HepG2 (cell line): Measurements from ENCODE around the gene OTOG. TPM values are rescaled to one million over a fixed set of nuclear protein-coding genes. Genes with fewer than 3 reads are reported as not detected.

ENCODE experiments used
- ATAC-seq: fragments of 200-7000 bp; cut with Tn5 transposase; 3 replicates; pipeline ENCODE4 v1.9.1; 2020; ENCODE audit warnings: mild to moderate bottlenecking, moderate library complexity
- BruUV-seq: library from RNA; stranded (reverse); fragments of 400-500 nt; replicated peaks from 2 replicates; lab custom pipeline; 2021; lab: Mats Ljungman, UMichigan
- CTCF ChIA-PET: fragments of 300-600 bp; formaldehyde crosslinking; extraction: SDS; loops from one replicate; lab custom pipeline; 2021; ENCODE audit warnings: low total read pairs, inconsistent platforms, low intra/inter-chr PET ratio; lab: Yijun Ruan, JAX
- POLR2A ChIA-PET: fragments of 350-600 bp; sonication (Branson Sonifier 250); formaldehyde crosslinking; loops from one replicate; lab custom pipeline; 2020; ENCODE audit warnings: antibody characterized with exemption, inconsistent platforms; lab: Yijun Ruan, JAX
- DNase-seq: peaks from one replicate; pipeline ENCODE4 v3.0.0-alpha.2; 2015; ENCODE audit warnings: low spot score
- FAIRE-seq: peaks from 3 replicates; lab custom pipeline; 2011; peaks lifted over from hg19 to GRCh38; lab: Jason Lieb, UNC
- H2AFZ ChIP-seq: one replicate; pipeline ENCODE4 v1.6.1; 2011; ENCODE audit warnings: low read length, inconsistent platforms
- H3K27ac ChIP-seq: fragments of 300-600 bp; 3 replicates; pipeline ENCODE4 v1.8.0; 2011; ENCODE audit warnings: mixed run types, mild to moderate bottlenecking, mixed read lengths, low read length, inconsistent platforms; ENCODE audit not compliant: insufficient read depth; ENCODE audit errors: extremely low read length
- H3K27me3 ChIP-seq, 2 experiments: fragments of 200-600 bp in 1 of 2; 2 replicates in 1 of 2; 3 replicates in 1 of 2; pipeline versions ENCODE4 v1.6.0 to v1.8.0; 2011; ENCODE audit warnings: low read length in 2 of 2, mild to moderate bottlenecking in 2 of 2, moderate library complexity in 2 of 2, inconsistent platforms in 1 of 2; ENCODE audit not compliant: insufficient read depth in 2 of 2, control insufficient read depth in 1 of 2
- H3K36me3 ChIP-seq, 2 experiments: fragments of 200-600 bp in 1 of 2; replicated peaks in 1 of 2; 2 replicates in 1 of 2; 3 replicates in 1 of 2; pipeline versions ENCODE4 v1.5.1 to v1.8.0; 2011; ENCODE audit warnings: low read length in 2 of 2, inconsistent platforms in 1 of 2; ENCODE audit not compliant: insufficient read depth in 2 of 2, control insufficient read depth in 1 of 2
- H3K4me1 ChIP-seq: 2 replicates; pipeline ENCODE4 v1.5.1; 2012; ENCODE audit warnings: low read length, inconsistent platforms; ENCODE audit not compliant: insufficient read depth
- H3K4me2 ChIP-seq: 2 replicates; pipeline ENCODE4 v1.6.0; 2011; ENCODE audit warnings: low read depth, low read length, inconsistent platforms
- H3K4me3 ChIP-seq, 3 experiments: fragments of 200-600 bp in 1 of 3; sonication (generic), shearing (Covaris generic) in 1 of 3; replicated peaks in 1 of 3; 2 replicates each; pipeline ENCODE4 v1.5.1; 2011 to 2016; ENCODE audit warnings: low read length in 3 of 3, inconsistent platforms in 2 of 3, low read depth in 2 of 3, mild to moderate bottlenecking in 2 of 3, control low read depth in 1 of 3, mixed read lengths in 1 of 3; ENCODE audit not compliant: insufficient read depth in 1 of 3
- H3K79me2 ChIP-seq: one replicate; pipeline ENCODE4 v1.6.1; 2011; ENCODE audit warnings: low read length, inconsistent platforms; ENCODE audit not compliant: insufficient read depth
- H3K9ac ChIP-seq: 2 replicates; pipeline ENCODE4 v1.6.0; 2011; ENCODE audit warnings: mild to moderate bottlenecking, low read depth, low read length, inconsistent platforms; ENCODE audit not compliant: insufficient read depth
- H3K9me3 ChIP-seq: 2 replicates; pipeline ENCODE4 v1.5.1; 2012; ENCODE audit warnings: mild to moderate bottlenecking, low read length
- H4K20me1 ChIP-seq: 2 replicates; pipeline ENCODE4 v1.6.0; 2011; ENCODE audit warnings: inconsistent platforms, mild to moderate bottlenecking, low read length, moderate library complexity; ENCODE audit not compliant: insufficient read depth
- CC2D1A ChIP-seq: sonication (generic); formaldehyde crosslinking; IDR thresholded peaks from 2 replicates; pipeline ENCODE4 v1.8.1; 2023; ENCODE audit warnings: mild to moderate bottlenecking, missing genetic modification reagents
- ETV6 ChIP-seq: sonication (generic); formaldehyde crosslinking; conservative IDR thresholded peaks from 2 replicates; pipeline ENCODE4 v1.4.0; 2020; ENCODE audit warnings: missing genetic modification reagents
- JDP2 ChIP-seq: sonication (generic); formaldehyde crosslinking; IDR thresholded peaks from 2 replicates; pipeline ENCODE4 v1.8.1; 2022; ENCODE audit warnings: missing genetic modification reagents, borderline replicate concordance
- LCORL ChIP-seq, 2 experiments: fragments of 450-650 bp in 1 of 2; sonication (generic) in 1 of 2; formaldehyde crosslinking in 1 of 2; IDR thresholded peaks; 2 replicates each; pipeline versions ENCODE4 v1.5.0 to v1.6.1; 2017 to 2020; ENCODE audit warnings: antibody characterized with exemption in 1 of 2, missing genetic modification reagents in 1 of 2
- MIER3 ChIP-seq: IDR thresholded peaks from 2 replicates; pipeline ENCODE4 v1.6.1; 2016; ENCODE audit warnings: missing compliant biosample characterization, borderline replicate concordance
- POLR2G ChIP-seq: fragments of 200-400 bp; formaldehyde crosslinking; IDR thresholded peaks from 2 replicates; pipeline ENCODE4 v1.6.1; 2018; ENCODE audit warnings: mild to moderate bottlenecking, low read depth, low read length, moderate library complexity
- SAFB2 ChIP-seq: sonication (generic); formaldehyde crosslinking; IDR thresholded peaks from 2 replicates; pipeline ENCODE4 v1.5.1; 2020; ENCODE audit warnings: missing genetic modification reagents, low read depth, mild to moderate bottlenecking, borderline replicate concordance
- TOE1 ChIP-seq: sonication (generic); formaldehyde crosslinking; IDR thresholded peaks from 2 replicates; pipeline ENCODE4 v1.4.0; 2020; ENCODE audit warnings: mild to moderate bottlenecking, missing genetic modification reagents
- TP53 ChIP-seq: sonication (generic); formaldehyde crosslinking; conservative IDR thresholded peaks from 2 replicates; pipeline ENCODE4 v1.4.0; 2020; ENCODE audit warnings: missing genetic modification reagents
- ZMYM3 ChIP-seq: sonication (generic); formaldehyde crosslinking; IDR thresholded peaks from 2 replicates; pipeline ENCODE4 v1.5.1; 2020; ENCODE audit warnings: mild to moderate bottlenecking, missing genetic modification reagents
- ZMYM4 ChIP-seq: sonication (generic); formaldehyde crosslinking; IDR thresholded peaks from 2 replicates; pipeline ENCODE4 v1.8.1; 2023; ENCODE audit warnings: mild to moderate bottlenecking, missing genetic modification reagents
- ZNF34 ChIP-seq: sonication (generic); formaldehyde crosslinking; IDR thresholded peaks from 2 replicates; pipeline ENCODE4 v1.4.0; 2020; ENCODE audit warnings: mild to moderate bottlenecking, missing genetic modification reagents, borderline replicate concordance
- ZNF747 ChIP-seq: sonication (generic); formaldehyde crosslinking; IDR thresholded peaks from 2 replicates; pipeline ENCODE4 v1.8.1; 2023; ENCODE audit warnings: missing genetic modification reagents, mild to moderate bottlenecking, borderline replicate concordance
- WGBS: methylation state at CpG from one replicate; pipeline ENCODE4 v1.1.6; 2017; ENCODE audit warnings: low lambda C conversion rate; 5-methylcytosine and 5-hydroxymethylcytosine counted together
- in situ Hi-C: cut with HindIII; loops from 2 replicates; pipeline ENCODE4 v1.10.0; 2017; ENCODE audit warnings: low pct_unique_long_range_greater_than_20kb; ENCODE audit not compliant: extremely low pct_ligation_motif_present
- intact Hi-C: fragments of 100-400 bp; cut with micrococcal nuclease; formaldehyde crosslinking; loops from one replicate; pipeline ENCODE4 v1.10.0; 2022; ENCODE audit not compliant: unreplicated experiment
- polyA plus RNA-seq, 8 experiments: library from polyadenylated mRNA; depleted of rRNA in 3 of 8; stranded (reverse) in 7 of 8; unstranded in 1 of 8; fragments of >200 nt; fragmentation: Illumina TruSeq in 4 of 8; extraction: Trizol in 4 of 8; gene quantifications; 2 replicates each; pipeline versions ENCODE4 v1.2.1 to v1.2.3, GENCODE V29; 2011 to 2016; ENCODE audit warnings: low read depth in 4 of 8, missing spikeins in 1 of 8, mixed read lengths in 1 of 8; ENCODE audit not compliant: insufficient read depth in 1 of 8
- total RNA-seq, 5 experiments: library from RNA; depleted of rRNA; stranded (reverse); fragments of >200 nt; fragmentation: Illumina TruSeq; extraction: Trizol; gene quantifications; 2 replicates each; pipeline ENCODE4 v1.2.3, GENCODE V29; 2016; ENCODE audit warnings: low read depth in 1 of 5
- TF ChIP-seq, protein P1 (sequence below): sonication (generic); formaldehyde crosslinking; IDR thresholded peaks from 2 replicates; pipeline ENCODE4 v1.4.0; 2020; ENCODE audit warnings: missing genetic modification reagents
- TF ChIP-seq, protein P2 (sequence below): sonication (generic); formaldehyde crosslinking; IDR thresholded peaks from 2 replicates; pipeline ENCODE4 v1.4.0; 2020; ENCODE audit warnings: missing genetic modification reagents, borderline replicate concordance

OTOG gene
- total and polyA plus RNA-seq, 2 of the 13 experiments (the other 11 are each of a cell fraction or from before 2014, with no cell fraction given): not detected

DNA sequence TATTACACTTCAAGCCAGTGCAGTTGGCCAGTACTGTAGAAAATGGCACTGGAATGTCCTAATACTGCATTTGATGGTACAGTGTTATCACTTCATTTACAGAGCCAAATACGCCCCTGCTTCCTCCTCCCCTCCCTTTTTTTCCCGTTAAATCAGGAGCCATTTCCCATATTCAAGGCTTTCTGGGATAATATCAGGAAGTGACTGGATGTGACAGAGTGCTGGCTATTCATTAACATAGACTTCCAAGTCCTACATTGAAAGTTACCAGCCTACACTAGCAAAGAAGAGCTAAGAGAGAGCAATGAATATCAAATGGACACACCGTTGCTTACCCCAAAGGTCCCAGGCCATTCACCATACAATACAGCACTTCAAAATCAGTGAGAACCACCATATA is 38.3 kb upstream of the OTOG start:
- Histone ChIP-seq H3K9me3 (no peaks in the 10 kb centered on the region), H3K27ac (no peak overlapping the region), H3K27me3 (no peaks in the 10 kb centered on the region; a peak in 2 of 5 replicates), H3K79me2 (no peaks in the 10 kb centered on the region)
- no peak for ATAC-seq
- ChIA-PET CTCF (no interaction called here), POLR2A (no interaction called here)
- WGBS: 8% methylated on average over 3 of the region's 3 CpGs
- TF ChIP-seq POLR2G (no peak), ETV6 (CRISPR knock-in tag) (no peak), JDP2 (CRISPR knock-in tag) (no peak), TOE1 (CRISPR knock-in tag) (no peak), SAFB2 (no peak), ZNF34 (CRISPR knock-in tag) (no peak), TP53 (CRISPR knock-in tag) (no peak), ZMYM3 (CRISPR knock-in tag) (no peak), MIER3 (CRISPR knock-in tag) (no peak), ZMYM4 (no peak), ZNF747 (CRISPR knock-in tag) (no peak), CC2D1A (no peak), LCORL (IDR thresholded peaks at IDR 0.05) (no peak), LCORL (CRISPR knock-in tag; IDR thresholded peaks at IDR 0.05) (no peak)
- TF ChIP-seq, protein P1, sequence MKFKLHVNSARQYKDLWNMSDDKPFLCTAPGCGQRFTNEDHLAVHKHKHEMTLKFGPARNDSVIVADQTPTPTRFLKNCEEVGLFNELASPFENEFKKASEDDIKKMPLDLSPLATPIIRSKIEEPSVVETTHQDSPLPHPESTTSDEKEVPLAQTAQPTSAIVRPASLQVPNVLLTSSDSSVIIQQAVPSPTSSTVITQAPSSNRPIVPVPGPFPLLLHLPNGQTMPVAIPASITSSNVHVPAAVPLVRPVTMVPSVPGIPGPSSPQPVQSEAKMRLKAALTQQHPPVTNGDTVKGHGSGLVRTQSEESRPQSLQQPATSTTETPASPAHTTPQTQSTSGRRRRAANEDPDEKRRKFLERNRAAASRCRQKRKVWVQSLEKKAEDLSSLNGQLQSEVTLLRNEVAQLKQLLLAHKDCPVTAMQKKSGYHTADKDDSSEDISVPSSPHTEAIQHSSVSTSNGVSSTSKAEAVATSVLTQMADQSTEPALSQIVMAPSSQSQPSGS (CRISPR knock-in tag): no peak
- TF ChIP-seq, protein P2, sequence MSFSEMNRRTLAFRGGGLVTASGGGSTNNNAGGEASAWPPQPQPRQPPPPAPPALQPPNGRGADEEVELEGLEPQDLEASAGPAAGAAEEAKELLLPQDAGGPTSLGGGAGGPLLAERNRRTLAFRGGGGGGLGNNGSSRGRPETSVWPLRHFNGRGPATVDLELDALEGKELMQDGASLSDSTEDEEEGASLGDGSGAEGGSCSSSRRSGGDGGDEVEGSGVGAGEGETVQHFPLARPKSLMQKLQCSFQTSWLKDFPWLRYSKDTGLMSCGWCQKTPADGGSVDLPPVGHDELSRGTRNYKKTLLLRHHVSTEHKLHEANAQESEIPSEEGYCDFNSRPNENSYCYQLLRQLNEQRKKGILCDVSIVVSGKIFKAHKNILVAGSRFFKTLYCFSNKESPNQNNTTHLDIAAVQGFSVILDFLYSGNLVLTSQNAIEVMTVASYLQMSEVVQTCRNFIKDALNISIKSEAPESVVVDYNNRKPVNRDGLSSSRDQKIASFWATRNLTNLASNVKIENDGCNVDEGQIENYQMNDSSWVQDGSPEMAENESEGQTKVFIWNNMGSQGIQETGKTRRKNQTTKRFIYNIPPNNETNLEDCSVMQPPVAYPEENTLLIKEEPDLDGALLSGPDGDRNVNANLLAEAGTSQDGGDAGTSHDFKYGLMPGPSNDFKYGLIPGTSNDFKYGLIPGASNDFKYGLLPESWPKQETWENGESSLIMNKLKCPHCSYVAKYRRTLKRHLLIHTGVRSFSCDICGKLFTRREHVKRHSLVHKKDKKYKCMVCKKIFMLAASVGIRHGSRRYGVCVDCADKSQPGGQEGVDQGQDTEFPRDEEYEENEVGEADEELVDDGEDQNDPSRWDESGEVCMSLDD (CRISPR knock-in tag): no peak
- TF ChIP-seq, all 625 proteins: peak for 0
- FAIRE-seq (no peak), DNase-seq (no peak)
- no peaks in the 10 kb centered on the region for H3K4me1 ChIP-seq
- H4K20me1 ChIP-seq: no peaks in the 10 kb centered on the region
- no peak overlapping the region for H3K9ac ChIP-seq
- no peaks in the 10 kb centered on the region for H3K36me3 ChIP-seq
- intact Hi-C loops: loop anchor here (10.0 kb wide), 1 partner anchor 274 kb away; no protein-coding TSS in a partner anchor
- BruUV-seq: no TSS peak
- H3K4me2 ChIP-seq: no peak overlapping the region
- no peak overlapping the region for H2AFZ ChIP-seq
- in situ Hi-C loops: loop anchor here (5.0 to 25.0 kb wide), 2 partner anchors 126 to 271 kb away; no protein-coding TSS in a partner anchor
- no peak overlapping the region for H3K4me3 ChIP-seq
